K562 (cell line): ENCODE data around the gene AK4. TPM values are rescaled to one million over a fixed set of nuclear protein-coding genes. Genes with fewer than 3 reads are reported as not detected.

Source experiments
- ADNP ChIP-seq: fragments of 200-800 bp; sonication (Bioruptor generic); IDR thresholded peaks from 2 replicates; pipeline ENCODE4 v1.6.1; 2016; ENCODE audit warnings: missing genetic modification characterization, missing compliant biosample characterization
- ARID1B ChIP-seq: fragments of 450-650 bp; IDR thresholded peaks from 2 replicates; pipeline ENCODE4 v1.6.1; 2016; ENCODE audit warnings: antibody characterized with exemption, mild to moderate bottlenecking, inconsistent platforms
- ARID2 ChIP-seq: fragments of 450-650 bp; IDR thresholded peaks from 2 replicates; pipeline ENCODE4 v1.6.1; 2017; ENCODE audit warnings: antibody characterized with exemption, mild to moderate bottlenecking
- ARID3A ChIP-seq: IDR thresholded peaks from 2 replicates; pipeline ENCODE4 v1.6.1; 2012; ENCODE audit warnings: low read depth, low read length, improper control_type of control experiment, borderline replicate concordance
- ASH1L ChIP-seq: fragments of 450-650 bp; IDR thresholded peaks from 2 replicates; pipeline ENCODE4 v1.6.1; 2018; ENCODE audit warnings: borderline replicate concordance, mild to moderate bottlenecking, low read depth; ENCODE audit not compliant: partially characterized antibody
- ATF2 ChIP-seq: sonication (generic); formaldehyde crosslinking; IDR thresholded peaks from 2 replicates; pipeline ENCODE4 v1.8.1; 2022; ENCODE audit warnings: missing genetic modification reagents
- HNRNPK ChIP-seq: fragments of 200-400 bp; formaldehyde crosslinking; IDR thresholded peaks from one replicate; pipeline ENCODE4 v1.6.1; 2018; ENCODE audit warnings: mild to moderate bottlenecking, low read depth, low read length; ENCODE audit not compliant: poor library complexity, severe bottlenecking
- POLR2H ChIP-seq: IDR thresholded peaks from 2 replicates; pipeline ENCODE4 v1.6.1; 2016; ENCODE audit warnings: missing genetic modification characterization, low read depth, mild to moderate bottlenecking, control low read depth, missing compliant biosample characterization, moderate library complexity
- PTBP1 ChIP-seq: fragments of 200-400 bp; formaldehyde crosslinking; IDR thresholded peaks from 2 replicates; pipeline ENCODE4 v1.6.1; 2017; ENCODE audit warnings: low read depth, low read length
- RAD21 ChIP-seq, 2 experiments: fragments of 250-450 bp in 1 of 2; fragments of 450-650 bp in 1 of 2; sonication (Bioruptor Pico) in 1 of 2; formaldehyde crosslinking in 1 of 2; IDR thresholded peaks in 1 of 2; conservative IDR thresholded peaks in 1 of 2; 2 replicates each; pipeline versions ENCODE4 v1.4.0 to v1.8.0; 2020 to 2022; ENCODE audit warnings: mild to moderate bottlenecking in 2 of 2, moderate library complexity in 1 of 2
- SPI1 ChIP-seq: IDR thresholded peaks from 2 replicates; pipeline ENCODE4 v1.6.1; 2011; ENCODE audit warnings: low read depth, low read length, control low read depth, borderline replicate concordance
- ZBTB33 ChIP-seq: sonication (generic); formaldehyde crosslinking; IDR thresholded peaks from 2 replicates; pipeline ENCODE4 v1.8.1; 2023; ENCODE audit warnings: mild to moderate bottlenecking, missing genetic modification reagents
- polyA plus RNA-seq, 8 experiments: library from polyadenylated mRNA; depleted of rRNA in 4 of 8; stranded (reverse) in 5 of 8; unstranded in 3 of 8; fragments of >200 nt; fragmentation: Nextera tagmentation in 2 of 8; fragmentation: Illumina TruSeq in 1 of 8; extraction: Ambion mirVana in 2 of 8; extraction: Trizol in 1 of 8; gene quantifications; 2 replicates each; pipeline versions ENCODE4 v1.2.1 to v1.2.3, GENCODE V29; 2011 to 2014; ENCODE audit warnings: inconsistent platforms in 1 of 8, missing spikeins in 1 of 8
- total RNA-seq, 7 experiments: library from RNA; depleted of rRNA in 6 of 7; stranded (reverse); fragments of >200 nt in 6 of 7; fragmentation: Illumina TruSeq in 2 of 7; extraction: Trizol in 2 of 7; gene quantifications; 2 replicates each; pipeline versions ENCODE4 v1.2.1 to v1.2.3, GENCODE V29; 2011 to 2021; ENCODE audit warnings: low replicate concordance in 1 of 7
- TF ChIP-seq, protein P1 (sequence below): fragments of 450-650 bp; IDR thresholded peaks from 2 replicates; pipeline ENCODE4 v1.6.1; 2016; ENCODE audit warnings: borderline replicate concordance

Gene AK4
- total and polyA plus RNA-seq, 9 of the 15 experiments (the other 6 are each of a cell fraction or from before 2014, with no cell fraction given), result 10.4 to 96.6 (median 21.5) TPM

- TF ChIP-seq SPI1 (no peak), PTBP1 (no peak), ATF2 (CRISPR knock-in tag) (no peak), ASH1L (peak; percentile 33), RAD21 (CRISPR knock-in tag; conservative IDR thresholded peaks at IDR 0.05 in 1 of 2, IDR thresholded peaks at IDR 0.05 in 1 of 2) (peak; percentile 74 to 91), ARID1B (0 out of 2 replicates have a peak, but pooled peaks have one; percentile 36), ARID3A (0 out of 2 replicates have a peak, but pooled peaks have one; percentile 37), ARID2 (peak; percentile 76), ADNP (tag) (0 out of 2 replicates have a peak, but pooled peaks have one; percentile 31), ZBTB33 (CRISPR knock-in tag) (no peak), POLR2H (tag) (peak; percentile 46; the same call in 1 of the 2 replicates), HNRNPK (no peak)
- TF ChIP-seq, protein P1, sequence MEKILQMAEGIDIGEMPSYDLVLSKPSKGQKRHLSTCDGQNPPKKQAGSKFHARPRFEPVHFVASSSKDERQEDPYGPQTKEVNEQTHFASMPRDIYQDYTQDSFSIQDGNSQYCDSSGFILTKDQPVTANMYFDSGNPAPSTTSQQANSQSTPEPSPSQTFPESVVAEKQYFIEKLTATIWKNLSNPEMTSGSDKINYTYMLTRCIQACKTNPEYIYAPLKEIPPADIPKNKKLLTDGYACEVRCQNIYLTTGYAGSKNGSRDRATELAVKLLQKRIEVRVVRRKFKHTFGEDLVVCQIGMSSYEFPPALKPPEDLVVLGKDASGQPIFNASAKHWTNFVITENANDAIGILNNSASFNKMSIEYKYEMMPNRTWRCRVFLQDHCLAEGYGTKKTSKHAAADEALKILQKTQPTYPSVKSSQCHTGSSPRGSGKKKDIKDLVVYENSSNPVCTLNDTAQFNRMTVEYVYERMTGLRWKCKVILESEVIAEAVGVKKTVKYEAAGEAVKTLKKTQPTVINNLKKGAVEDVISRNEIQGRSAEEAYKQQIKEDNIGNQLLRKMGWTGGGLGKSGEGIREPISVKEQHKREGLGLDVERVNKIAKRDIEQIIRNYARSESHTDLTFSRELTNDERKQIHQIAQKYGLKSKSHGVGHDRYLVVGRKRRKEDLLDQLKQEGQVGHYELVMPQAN, result 0 out of 2 replicates have a peak, but pooled peaks have one; percentile 13
These were observed 88.1 kb downstream of the AK4 start (continued) for GRCh38 chr1:65235867-65236805.
